HG02763 (cell line): Measurements from ENCODE around the gene EVC2.

Source experiments
- ATAC-seq: cut with Tn5 transposase; IDR thresholded peaks from one replicate; pipeline ENCODE4 v1.9.1; 2021; ENCODE audit warnings: mild to moderate bottlenecking, moderate library complexity; ENCODE audit not compliant: unreplicated experiment

Gene EVC2

DNA sequence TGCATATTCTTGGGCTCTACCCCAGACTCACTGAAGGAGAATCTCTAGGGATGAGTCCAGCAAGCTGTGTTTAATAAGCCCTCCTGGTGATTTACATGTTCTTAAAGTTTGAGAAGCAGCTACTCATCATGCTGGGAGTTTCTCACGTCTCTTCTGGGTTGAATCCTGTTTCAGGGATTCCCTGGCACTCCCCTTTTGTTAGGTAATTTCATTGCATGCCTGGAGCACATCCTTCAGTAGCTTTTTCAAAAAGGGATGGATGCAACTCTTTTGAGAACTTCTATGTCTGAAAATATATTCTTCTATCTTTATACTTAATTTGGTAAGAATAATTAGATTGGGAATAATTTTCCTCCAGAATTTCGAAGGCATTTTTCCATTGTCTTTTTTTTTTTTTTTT, 7.0 kb upstream of the EVC2 start:
- no peak for ATAC-seq

DNA sequence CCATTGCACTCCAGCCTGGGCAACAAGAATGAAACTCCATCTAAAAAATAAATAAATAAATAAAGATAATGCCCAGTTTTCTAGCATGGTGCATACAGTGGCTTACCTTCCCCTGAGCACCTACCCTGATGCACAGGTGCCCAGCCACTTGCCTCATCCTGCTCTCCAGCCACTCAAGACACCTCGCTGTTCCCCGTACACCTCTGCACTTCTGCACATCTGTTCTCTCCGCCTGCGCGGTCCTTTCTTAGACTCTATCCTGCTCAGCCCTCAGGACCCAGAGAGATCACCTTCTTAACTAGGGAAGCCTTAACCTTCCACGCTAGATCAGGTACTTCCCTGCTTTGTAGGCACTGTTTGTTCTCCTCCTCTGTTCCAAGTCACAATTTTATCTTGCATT, 5.5 kb upstream of the EVC2 start:
- no peak for ATAC-seq

DNA sequence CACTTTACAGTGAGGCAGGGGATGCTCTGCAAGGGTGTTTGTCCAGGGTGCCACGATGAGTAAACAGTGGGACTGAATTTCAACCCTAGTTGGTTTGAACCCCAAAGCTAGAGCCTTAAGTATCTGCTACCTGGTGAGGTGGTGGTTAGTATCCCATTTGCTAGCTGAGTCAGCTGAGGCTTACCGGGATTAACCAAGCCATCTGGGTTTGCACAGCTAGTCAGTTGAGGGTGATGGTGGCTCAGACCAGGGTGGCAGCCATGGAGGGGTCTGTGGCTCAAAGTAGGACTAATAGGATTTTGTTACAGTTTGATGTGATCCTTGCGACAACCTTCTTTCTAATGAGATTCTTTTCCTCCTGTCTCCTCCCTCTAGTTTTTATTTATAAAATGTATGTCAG, 4.6 kb upstream of the EVC2 start:
- no peak for ATAC-seq

DNA sequence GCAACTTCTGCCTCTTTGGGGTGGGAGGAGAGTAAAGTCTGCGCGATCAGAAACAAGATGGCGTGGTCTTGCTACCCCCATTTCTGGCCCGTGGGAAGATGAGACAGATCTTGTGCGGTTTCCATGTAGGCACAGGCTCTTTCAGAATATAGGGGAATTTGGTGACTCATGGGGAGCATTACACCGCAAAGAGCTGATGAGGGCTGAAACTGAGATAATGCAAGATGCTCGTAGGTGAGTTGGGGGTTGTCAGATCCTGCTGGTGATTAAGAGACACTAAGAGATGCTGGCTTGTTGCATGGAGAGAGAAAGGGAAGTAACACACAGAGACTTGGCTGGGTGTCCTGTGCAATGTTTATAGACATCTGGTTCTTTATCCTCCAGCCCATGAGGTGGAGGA, 4.2 kb upstream of the EVC2 start:
- no peak for ATAC-seq

DNA sequence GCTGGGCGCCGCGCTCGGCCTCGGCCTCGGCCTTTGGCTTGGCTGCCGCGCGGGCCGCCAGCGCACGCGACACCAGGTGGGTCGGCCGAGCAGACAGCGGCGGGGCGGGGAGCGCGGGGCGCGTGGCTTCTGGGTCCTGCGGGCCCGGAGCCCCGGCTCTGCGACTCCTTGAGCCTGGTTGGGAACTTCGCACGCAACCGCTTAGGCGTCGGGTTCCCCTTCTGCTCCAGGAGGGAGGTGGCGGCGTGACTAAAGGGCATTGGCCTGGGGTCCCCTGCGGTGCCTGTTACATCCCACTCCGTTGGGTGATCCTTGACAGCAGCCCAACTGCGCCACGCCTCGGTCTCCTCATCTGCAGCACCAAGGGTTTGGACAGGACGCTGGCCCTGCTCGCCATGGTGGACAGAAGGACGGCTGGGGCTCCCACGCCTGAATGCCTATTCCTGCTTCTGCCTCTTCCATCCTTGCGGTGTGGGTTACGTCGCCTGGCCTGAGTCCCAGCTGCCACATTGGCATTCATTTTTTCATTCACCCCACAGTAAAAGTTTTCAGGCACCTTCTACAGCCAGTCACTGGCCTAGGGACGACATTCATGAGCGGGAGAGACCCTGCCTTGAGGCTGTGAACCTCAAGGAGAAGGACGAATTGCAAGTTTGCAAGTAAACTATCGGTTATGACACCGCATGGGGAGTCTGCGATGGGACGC, 3.3 kb upstream of the EVC2 start:
- no peak for ATAC-seq

DNA sequence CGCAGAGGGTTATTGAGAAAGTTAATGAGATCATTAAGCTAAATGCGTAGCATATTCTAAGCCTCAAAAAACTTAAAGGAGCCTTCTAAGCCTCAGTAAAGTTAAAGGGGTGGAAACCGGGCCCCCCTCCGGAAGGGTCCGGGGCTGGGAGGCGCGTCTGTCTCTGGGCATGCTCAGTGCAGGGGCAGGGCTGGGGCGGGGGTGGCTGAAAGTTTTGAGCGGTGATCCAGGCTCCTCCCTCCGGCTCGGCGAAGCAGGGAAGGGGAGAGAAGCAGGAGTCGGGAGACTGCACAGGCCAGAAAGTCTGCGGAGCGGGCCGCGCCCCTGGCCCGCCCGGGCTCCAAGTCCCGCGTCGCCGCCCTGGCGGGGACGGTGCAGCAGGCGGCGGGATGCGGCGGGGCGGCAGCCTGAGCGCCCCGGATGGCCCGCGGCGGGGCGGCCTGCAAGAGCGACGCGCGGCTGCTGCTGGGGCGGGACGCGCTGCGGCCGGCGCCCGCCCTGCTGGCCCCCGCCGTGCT, 2.7 kb upstream of the EVC2 start, which contains the start of gene EVC:
Gene EVC, plus strand, starts transcription at position 241 of the 518 bp plus-strand sequence. Its CDS starts 180 bp downstream, at position 421.
- peak; percentile 38 for ATAC-seq

DNA sequence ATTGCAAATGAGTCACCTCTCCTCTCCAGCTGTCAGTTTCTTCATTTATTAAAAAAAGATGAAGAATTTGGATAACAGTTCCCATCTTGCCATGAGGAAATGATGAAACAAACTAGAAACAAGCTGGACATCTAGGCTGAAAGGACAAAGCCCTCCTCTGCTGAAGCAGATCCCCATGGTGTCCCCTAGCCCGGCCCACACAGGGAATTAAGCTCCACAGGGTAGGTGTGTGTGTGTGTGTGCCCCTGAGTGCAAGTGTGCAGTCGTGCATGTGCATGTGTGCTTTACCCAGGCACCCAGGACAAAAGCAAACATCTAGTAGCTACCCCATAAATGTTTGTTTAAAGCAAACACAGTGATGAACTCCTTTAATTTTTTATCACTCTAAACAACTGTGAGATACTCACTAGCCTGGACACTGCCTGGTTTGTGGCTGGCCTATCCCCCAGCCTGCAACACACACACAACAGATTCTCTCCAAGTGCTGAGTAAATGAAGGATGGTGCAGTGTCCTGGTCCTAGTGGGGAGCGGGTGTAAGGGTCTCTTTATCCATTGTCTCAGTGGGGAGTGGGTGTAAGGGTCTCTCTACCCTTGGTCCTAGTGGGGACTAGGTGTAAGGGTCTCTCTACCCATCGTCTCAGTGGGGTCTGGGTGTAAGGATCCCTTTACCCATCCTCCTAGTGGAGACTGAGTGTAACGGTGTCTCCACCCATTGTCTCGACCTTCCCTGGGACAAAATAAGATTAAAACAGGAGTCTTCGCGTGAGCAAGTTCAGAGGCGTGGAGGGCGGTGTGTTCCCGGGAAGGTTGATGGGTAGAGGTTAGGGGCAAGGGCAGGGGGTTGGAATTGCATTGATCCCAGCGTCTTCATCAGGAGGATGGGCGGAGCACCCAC, 2.0 kb upstream of the EVC2 start:
- ATAC-seq, result no peak

DNA sequence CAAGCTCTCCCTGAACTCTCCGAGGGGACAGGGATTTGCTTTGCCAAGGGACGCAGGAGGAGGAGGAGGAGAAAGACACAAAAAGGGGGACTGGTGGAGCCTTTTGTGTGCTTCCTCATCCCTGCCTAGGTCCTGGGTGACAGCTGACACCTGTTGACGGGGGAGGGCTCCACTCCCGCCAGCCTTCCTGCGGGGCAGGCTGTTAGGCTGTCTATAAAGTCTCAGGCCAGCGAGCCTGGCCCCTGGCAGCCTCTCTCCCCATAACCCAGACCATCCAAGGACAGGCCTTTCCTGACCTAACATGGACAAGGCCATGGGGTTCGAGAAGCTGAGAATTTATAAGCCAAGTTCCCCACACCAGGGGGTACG, 832 bp upstream of the EVC2 start:
- ATAC-seq, result no peak

DNA sequence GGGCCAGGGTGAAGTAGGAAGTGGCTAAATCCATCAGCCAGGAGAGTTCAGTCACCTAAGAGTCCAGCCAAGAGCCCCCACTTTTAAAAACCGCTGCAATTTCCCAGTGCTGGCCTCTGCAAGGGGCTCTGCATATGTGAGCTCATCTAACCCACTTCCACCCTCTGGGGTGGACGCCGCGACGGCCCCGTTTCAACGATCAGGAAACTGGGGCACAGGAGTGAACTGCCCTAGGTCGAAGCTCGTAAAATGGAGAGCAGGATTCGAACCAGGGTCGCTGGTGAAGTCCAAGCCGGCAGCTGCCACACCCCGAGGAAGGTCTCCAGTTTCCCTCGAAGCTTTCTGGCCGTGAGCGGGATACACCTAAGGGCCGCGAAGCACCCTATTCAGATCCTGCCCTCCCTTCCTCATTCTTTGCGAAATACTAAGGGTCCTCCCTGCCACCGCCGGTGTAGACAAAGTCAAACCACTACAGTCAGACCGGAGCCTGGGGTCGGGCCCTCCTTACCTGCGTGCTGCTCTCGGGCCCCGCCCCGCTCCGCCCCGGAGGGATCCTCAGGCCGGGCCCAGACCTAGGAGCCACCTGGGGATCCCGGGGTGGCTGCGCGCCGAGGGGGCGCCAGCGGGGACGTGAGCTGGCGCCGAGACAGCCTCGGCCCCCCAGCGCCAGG, 446 bp downstream of the EVC2 start:
- ATAC-seq, result no peak

DNA sequence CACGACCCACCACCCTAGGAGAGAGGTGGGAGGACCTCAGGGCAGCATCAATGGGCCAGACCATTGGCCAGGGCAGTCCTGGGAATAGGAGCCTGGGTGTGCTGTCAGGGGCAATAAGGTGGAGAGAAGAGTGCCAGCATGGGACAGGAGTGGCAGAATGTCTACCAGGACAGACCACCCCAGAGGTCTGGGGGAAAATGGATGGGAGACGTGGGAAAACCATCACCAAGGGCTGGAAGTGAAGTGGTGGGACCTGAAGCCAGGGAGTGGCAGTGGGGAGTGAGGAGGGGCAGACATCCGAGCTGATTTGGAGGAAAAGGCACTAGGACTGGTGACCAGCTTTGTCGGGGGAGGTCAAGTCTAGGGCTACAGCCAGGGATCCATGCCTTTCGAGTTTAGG, 993 bp downstream of the EVC2 start:
- no peak for ATAC-seq

DNA sequence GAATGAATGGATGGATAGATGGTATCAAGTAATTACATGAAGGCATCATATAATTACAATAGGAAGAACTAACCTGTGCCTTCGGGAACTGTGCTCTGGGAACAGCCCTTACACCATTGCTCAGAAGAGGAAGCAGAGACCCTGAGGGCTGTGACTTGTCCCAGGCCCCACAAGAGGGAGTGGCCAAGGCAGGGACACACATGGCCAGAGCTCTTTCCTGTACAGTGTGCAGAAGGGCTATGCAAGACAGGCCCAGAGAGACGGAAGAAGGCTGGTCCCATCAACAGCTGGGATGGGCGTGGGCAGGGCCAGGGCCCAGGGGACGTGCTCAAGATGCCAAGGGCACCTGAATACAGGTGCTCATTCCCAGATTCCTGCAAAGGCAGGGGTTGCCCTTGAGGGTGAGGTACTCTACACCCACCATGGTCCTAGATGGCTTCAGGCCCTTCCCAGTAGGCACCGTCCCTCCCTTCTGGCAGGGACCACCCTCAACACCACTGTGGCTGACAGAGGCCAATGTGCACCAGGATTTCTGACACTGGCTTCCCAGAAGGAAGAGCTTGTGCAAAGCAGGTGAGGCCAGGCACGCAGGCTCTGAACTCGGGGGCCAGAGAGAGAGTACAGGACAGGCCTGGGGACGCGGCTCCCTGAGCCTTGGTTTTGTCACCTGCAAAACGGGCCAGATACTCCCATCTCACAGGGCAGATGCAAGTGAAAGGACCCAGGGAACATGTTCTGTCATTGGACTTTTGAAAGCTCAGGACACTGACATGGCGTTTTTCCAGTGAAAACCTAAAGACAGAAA, 1.7 kb downstream of the EVC2 start:
- ATAC-seq, result no peak

DNA sequence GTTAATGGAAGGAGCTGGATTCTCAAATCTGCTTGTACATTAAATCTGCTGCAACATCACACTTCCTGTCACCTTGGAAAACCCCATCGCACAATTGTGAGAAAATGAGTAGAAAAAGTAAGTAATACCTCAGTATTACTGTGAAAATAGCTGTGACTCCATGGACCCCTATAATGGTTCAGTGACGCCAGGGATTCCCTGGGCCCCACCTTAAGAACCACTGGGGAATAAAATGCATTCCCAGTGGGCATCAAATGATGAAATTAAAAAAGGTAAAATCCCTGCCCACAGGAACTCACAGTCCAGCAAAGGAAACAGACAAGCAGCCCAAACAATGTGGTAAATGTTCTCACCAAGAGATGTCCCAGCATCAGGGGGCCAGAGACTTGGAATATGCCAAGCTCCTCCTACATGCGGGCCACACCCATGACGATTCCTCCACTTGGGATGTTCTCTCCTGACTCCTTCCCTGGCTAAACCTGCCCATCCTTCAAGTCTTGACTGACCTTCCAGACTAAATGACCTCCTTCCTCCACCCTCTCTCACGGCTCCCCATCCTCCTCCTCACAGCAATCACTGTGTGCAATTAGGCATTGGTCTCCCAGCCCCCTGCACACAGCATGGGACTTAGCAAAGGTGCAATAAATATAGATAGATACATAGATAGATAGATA, 2.6 kb downstream of the EVC2 start:
- no peak for ATAC-seq

DNA sequence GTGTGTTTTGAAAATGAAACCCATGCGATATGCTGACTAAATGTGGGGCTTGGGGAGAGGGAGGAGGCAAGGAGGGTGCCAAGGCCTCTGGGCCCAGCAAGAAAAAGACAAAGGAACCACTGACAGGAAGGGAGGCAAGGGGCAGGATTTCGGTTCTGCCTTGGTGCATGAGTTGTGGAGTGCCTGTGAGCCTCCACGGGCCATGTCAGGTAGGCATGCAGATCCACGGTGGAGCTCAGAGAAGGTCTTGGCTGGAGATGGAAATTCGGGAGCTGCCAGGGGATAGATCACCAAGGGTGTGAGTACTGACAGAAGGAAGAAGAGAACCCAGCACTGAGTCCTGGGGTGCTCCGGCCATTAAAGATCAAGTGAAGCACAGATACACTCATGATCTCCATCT, 4.1 kb downstream of the EVC2 start:
- no peak for ATAC-seq

DNA sequence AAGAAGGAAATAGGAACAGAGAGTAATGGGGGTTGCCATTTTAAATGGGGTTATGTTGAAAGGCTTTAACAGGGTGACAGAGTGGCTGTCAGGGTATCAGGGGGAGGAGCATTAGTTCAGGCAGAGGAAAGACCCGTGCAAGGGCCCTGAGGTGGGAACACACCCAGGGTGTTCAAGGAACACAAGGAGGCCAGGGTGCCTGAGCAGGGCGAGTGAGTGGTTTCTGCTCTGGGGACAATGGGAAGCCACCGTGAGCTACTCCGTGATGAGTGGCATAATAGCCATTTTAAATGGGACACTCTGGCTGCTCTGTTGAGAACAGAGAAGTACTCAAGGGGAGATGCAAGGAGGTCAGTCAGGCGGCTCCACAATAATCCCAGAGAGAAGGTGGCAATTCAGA, 4.5 kb downstream of the EVC2 start:
- ATAC-seq, result no peak

DNA sequence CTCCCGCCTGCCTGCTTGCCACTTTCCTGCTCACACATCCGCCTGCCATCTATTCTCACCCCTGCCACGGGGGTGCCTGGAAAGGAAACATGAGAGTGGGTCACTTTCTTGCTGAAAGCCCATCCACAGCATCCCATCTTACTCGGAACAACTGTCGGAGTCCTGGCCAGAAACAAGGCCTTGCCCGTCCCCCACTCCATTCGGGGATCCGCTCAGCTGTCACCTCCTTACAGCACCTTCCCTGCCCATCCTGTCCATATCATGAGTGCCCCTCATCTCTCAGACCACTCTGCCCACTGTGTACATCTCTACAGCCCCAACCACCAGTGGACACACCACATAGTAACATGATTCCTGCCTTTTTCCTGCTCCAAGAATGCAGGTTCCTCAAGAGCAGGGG, 6.4 kb downstream of the EVC2 start:
- no peak for ATAC-seq

DNA sequence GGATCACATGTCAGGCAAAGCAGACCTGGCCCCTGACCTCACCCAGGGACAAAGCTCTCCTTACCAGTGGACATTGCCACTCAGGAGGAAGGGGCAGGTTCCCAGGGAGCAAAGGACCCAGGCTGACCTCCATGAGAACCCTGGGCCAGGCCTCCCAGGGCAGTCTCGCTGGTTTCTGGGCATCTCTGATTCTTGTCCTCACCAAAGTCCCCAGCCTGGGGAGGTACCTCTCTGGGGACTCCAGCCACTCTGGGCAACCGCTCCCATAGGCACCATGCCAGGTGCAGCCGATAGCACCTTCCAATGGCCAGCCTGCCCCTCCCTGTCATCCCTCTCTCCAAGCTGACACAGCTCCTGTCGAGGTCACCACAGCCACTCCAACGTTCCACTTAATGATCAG, 7.9 kb downstream of the EVC2 start:
- ATAC-seq, result no peak

DNA sequence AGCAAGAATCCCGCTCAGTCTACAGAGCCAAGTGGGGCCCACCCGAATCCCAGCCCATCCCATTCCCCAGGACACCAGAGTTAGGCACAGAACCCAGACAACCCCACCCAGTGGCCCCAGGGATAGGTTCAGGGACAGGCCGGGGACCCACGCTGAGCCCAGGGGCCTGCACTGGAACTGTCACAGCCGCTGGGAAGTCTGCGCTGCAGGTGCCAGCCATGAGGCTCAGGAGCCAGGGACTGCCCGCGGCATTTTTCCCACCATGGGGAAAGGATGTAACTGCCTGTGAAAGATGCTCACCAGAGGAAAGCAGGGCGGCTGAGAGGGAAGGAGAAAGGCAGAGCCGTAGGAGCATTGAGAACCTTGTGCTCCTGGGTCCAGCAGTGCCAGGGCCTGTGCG, 12.0 kb downstream of the EVC2 start:
- ATAC-seq, result no peak

DNA sequence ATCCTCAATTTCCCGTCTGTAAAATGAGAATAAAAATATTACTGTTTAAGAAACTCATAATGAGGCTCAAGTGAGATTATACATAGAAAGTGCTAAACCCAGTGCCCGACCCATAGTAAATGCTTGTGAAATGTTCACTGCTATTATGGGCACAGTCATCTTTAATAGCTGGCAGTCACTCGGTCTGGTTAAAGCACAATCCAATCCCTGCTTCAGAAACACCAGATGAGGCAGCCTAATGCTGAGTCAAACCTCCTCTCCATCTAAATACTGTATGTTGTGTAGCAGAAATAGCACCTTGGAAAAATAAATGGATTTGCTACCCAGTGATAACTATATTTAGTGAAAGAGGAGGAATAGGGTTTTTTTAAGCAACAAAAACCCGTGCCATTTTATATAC, 14.5 kb downstream of the EVC2 start:
- ATAC-seq, result no peak

DNA sequence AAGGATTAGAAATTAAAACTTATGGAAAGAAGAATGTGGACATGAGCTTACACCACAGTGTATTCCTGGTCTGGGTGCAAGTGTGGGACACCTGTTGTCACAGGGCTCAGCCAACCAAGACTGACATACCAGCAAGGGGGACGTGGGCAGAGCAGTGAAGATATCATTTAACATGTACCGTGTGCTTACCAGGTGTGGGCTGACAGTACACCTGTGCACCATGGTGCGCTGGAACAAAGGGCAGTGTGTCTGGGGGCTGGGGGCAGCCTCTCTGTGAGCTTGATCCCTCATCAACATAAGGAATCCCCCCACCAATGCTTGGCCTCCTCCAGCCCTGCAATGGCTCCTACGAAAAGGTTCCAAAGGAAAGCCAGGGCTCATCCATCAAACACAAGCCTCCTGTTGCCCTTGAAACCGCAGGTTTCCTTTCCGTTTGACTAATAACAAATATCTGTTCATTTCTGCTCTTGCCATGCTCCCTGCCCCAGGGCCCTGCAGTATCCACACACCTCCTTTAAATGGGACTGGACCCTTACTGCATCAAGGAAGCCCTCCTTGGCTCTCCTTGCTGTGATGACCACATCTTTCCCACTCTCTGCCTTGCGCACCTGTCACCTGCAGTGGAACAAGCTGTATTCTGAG, 16.7 kb downstream of the EVC2 start:
- ATAC-seq, result no peak

DNA sequence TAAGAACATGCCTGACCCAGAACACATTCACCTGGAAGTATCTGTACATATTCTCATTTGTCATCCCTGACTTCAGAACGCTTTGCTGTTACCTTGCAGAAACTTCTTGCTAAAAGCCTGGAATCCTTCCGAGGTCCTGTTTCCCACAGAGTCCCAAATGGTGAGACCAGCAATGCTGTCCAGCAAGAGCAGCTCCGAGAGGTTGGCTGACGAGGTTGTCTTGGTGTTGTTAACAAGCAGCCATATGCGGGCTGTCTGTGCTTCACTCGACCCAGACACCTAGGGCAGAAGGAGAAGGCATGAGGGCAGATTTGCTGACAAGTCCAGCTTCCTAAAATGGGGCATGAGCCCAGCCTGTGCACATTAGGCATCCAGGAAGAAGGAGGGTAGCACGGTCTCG, 19.3 kb downstream of the EVC2 start:
- no peak for ATAC-seq
